HPDE6-E6E7 (cell line): ENCODE measurements around the gene CASKIN1.

Experiments used
- DNase-seq: peaks from one replicate; pipeline ENCODE4 v3.0.0; 2011; ENCODE audit warnings: missing footprints; ENCODE audit errors: extremely low spot score

Gene CASKIN1

DNA sequence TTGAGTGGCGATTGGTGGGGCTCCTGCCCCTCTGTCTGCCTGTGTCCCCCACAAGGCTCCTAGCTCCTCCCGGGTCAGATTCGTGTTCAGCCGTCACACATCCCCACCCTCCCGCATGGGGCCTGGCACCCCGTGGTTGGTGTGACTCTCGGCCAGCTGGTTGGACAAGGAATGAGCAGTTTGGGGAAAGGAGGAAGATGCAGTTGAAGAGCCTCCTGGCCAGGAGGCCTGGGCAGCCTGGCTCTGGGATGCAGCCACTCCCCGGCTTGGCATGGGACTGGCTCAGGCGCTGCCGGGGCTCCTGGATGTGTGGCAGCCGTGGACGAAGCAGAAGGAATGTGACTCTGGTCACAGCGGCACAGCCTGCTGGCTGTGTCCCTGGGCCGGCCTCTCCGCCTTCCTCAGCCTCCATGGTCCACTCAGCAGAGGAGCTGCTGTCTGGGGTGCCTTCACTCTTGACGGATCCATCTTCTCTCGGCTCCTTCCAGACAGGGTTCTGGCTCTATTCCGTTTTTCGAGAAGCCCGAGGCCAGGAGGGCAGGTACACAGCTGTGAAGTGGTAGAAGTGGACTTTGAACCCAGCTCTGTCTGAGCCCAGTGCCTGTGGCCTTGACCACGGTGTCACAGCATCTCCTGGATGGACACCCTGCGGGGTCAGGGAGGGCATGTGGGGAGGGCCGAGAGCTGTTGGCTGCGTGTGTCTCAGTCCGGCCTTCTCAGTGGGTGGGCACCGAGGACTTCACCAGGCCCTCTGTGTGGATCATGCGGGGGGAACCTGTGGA is 38.7 kb downstream of the CASKIN1 start:
- no peak for DNase-seq

GRCh38 chr16:2156849-2157224 is 39.6 kb downstream of the CASKIN1 start:
- DNase-seq = no peak

DNA sequence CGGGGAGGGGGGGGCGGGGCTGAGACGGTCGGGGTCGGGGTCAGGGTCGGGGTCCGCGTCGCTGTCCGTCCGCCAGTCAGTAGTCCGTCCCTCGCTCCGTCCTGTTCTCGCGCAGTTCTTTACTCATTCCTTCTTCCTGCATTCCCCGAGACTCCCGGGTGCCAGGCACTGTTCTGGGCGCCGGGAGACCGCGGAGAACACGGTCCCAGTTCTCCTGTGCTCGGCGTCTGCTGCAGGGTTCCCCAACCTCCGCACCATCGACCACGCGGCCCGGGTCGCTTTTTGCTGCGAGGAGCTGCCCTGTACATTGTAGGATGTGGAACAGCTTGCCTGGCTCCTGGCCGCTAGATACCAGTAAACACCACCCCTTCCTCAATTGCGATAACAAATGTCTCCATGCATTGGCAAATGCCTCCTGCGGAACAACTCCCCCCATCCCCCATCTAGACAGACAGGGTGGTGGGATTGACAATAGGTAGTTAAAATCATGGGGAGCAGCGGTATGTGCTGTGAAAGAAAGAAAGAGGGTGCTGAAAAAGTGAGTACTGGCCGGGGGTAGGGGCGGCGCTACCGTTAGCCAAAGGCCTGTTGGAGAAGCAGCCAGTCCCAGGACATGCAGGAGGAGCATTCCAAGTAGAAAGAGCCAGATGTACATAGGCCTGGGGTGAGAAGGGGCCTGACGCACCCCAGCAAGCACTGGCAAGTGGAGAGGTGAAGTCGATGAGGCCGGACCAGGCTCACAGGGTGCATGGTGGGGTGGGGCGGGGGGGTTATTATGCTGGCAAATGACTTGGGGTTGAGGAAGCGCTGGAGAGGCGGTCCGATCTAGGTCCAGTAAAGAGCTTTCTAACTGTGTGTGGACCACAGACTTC is 40.2 kb downstream of the CASKIN1 start:
- DNase-seq = no peak

DNA sequence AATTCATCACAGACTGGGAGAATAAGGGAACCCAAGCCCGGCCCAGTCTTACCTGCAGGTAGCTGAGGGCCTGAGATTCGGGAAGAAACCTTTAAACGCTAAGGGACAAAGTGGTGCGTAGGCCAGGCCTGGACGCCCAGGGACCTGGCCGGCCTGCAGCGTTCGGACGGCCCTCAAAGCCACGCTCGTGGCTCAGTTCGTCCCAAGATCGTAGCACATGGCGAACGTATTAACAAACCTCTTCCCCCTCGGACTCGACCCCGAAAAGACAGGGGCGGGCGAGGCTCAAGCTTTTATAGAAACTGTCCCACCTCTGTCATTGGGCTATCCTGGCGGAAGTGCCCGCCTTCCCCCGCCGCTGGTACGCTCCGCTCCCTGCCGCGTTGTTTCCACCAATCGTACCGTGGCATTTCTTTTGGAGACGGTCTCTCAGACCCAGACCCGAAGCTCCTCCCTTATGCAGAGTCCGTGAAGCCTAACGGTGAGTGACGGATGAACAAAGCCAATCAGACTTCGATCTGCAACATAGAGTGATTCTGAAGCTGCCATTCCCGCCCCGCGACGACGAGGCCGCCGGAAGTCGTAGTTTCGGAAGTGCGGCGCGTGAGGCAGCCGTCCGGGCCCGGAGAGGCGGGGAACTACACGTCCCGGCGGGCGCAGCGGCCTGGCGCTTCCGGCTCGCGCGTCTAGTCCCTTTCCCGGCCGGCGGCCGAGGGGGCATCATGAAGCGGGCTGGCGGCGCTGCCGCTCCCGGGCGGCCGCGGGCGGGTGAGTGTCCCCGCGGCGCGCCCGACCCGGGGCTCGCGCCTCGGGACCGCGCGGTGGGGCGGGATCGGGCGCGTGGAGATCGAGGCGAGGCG is 41.1 kb downstream of the CASKIN1 start, which contains the start of gene TRAF7:
TSS of gene TRAF7 (plus strand) at position 692 of the 860 bp plus-strand sequence. CDS start 8,139 bp downstream, outside the sequence.
- peak; percentile 98 for DNase-seq

GRCh38 chr16:2154533-2155090 is 41.8 kb downstream of the CASKIN1 start:
- no peak for DNase-seq

DNA sequence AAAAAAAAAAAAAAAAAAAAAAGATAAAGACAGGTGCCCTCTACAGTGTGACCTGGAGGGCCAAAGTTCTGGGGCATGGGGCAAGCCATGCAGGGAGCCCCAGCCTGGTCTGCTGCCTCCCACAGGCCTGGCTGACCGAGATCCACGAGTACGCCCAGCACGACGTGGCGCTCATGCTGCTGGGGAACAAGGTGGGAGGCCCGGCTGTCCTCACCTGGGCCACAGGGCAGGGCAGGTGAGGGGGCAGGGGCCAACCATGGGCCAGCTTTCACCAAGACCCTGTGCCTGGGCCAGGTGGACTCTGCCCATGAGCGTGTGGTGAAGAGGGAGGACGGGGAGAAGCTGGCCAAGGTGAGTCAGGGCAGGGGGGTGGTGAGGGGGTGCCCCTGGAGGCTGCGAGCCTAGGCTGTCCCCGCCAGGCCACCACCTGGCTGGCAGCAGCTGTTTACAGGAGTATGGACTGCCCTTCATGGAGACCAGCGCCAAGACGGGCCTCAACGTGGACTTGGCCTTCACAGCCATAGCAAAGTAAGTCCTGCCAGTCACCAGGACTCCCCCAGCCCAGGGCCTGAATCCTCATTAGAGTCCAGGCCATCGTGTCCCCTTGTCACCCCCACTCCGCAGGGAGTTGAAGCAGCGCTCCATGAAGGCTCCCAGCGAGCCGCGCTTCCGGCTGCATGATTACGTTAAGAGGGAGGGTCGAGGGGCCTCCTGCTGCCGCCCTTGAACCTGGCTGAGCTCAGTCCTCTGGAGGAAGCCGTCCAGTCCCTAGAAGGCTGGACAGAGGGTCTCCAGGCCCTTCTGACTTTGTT is 43.5 kb downstream of the CASKIN1 start:
- DNase-seq = no peak

GRCh38 chr16:2151188-2152091 is 45.0 kb downstream of the CASKIN1 start:
- DNase-seq = no peak

DNA sequence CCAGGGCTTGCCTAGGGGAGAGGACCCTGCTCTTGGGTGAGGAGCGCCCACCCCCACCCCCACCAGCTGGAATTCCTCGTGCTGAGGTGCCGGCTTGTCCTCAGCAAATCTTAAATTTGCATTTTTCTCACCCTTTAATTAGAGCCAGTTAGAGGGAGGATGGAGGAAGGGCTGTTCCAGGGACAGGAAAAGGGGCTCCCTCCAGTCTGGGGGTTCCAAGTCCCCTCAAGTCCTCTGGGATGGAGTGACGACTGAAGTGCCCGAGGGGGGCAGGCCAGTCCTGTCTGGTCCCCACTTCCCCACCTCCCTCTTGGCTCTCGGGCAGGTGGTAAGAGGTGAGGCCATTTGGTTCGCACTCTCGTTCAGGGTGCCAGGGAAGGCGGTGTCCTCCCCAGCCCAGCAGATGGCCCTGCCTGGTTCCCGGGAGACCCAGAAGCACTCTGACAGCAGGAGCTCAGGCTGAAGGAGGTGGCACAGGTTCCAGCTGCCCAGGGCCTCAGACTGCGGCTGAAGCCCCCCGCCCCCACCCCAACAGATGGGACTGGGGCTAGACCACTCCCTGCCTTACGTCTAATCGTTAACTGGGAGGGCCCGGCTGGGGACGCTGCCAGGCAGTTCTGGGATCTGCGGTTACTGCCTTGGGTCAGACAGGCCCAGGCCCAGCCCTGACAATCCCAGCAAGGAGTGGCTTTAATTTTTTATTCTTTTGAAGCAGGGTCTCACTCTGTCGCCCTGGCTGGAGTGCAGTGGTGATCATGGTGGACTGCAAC is 45.8 kb downstream of the CASKIN1 start:
- DNase-seq = no peak

- DNase-seq = no peak
These were observed 46.6 kb downstream of the CASKIN1 start for GRCh38 chr16:2149630-2150417.

GRCh38 chr16:2148714-2149629 is 47.4 kb downstream of the CASKIN1 start:
- DNase-seq = no peak

DNA sequence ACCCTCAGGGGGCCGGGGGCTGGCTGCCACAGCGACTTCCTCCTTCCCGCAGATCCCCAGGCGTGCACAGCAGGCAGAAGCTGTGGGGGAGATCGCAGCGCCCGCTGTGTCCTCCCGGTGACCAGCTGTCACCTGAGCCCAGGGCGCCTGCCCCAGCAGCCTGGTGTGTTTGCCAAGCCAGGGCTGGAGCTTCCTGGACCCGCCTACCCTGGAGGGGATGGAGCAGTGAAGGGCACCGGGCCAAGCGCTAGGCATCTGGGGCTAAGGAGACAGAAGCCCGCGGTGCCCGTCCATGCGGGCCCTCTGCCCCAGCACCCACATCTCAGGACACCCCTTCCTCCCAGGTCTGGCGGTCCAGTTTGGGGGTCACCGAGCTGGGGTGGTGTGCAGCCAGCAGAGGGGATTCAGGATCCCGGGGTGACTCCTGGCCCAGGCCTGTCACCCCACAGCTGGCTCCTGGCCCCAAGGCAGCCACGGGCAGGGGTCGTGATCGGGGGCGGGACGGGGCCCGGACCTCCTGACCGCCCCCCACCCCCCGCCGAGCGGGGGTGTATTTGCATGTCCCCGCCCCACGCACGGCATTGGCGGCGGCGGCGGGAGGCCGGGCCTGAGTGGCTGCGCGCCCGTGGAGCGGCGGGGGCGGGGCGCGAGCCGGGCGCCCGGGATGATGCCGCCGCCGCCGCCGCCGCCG is 48.3 kb downstream of the CASKIN1 start, which contains the start of gene RAB26:
TSS of gene RAB26 (plus strand) at position 645 of the 691 bp plus-strand sequence. CDS start 159 bp downstream, outside the sequence.
- DNase-seq = no peak

DNA sequence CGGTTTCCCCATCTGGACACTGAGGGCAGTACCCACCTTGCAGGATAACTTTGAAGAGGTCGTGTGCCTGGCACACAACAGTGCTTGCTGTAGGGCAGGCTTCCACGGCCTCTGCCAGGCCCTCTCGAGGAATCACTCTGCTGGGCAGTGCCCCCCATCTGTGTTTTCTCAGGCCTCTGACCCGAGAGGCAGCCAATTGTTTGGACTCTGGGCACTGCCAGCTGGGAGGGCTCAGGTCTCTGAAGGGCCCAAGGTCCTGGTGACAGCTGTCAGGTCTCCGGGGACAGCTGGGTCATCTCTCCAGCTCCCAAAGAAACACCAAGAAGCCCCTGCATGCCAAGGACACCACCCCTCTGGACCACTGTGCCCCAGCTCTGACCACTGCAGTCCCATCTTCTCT is 49.0 kb downstream of the CASKIN1 start:
- no peak for DNase-seq

- no peak for DNase-seq
These were observed 50.6 kb downstream of the CASKIN1 start for GRCh38 chr16:2145843-2146242.

- no peak for DNase-seq
These were observed 52.4 kb downstream of the CASKIN1 start for GRCh38 chr16:2143878-2144485.

- DNase-seq = no peak
These were observed 53.2 kb downstream of the CASKIN1 start for GRCh38 chr16:2142942-2143877.
